NCI-H1930 (cell line): ENCODE measurements around the gene VMAC.

Source experiments
- DNase-seq, 2 experiments: peaks; one replicate each; lab custom pipeline; 2025; lab: John Stamatoyannopoulos, UW

Gene VMAC

GRCh38 chr19:5931251-5931650 is 26.6 kb downstream of the VMAC start:
- no peak for DNase-seq

- DNase-seq = no peak
Measured at GRCh38 chr19:5932146-5932545, 27.5 kb downstream of the VMAC start.

GRCh38 chr19:5932609-5933262 is 28.1 kb downstream of the VMAC start:
- DNase-seq = no peak

DNA sequence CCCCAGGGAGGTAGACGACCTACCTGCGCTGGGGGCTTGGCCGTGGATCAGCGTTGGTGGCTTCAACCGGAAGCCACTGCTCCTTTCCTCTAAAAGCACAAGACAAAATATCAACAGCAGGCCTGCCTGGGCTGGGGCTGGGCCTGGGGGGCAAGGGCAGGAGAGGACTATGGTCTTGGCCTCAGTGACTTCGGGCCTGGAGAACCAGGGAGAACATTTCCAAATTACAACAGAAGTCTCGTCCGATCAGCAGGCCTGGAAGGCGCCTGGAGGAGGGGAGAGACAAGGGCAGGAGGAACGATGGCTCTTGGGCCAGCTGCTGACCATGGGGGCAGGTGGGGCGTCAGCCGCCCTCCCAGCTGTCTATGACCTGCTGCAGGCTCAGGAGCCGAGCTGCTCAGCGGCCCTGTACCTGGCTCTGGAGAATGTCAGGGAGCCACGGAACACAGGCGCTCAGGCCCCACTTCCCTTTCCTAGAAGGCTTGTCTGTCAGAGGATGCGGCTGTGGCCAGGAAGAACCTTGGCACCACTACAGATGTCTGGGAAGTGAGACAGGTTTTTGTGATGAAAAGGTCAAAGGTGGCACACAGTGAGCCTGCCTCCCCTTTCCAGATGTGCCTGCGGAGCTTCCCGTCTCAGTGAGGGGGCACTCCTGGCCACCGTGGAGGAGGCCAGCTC is 28.9 kb downstream of the VMAC start:
- no peak for DNase-seq

- DNase-seq = no peak
Measured at GRCh38 chr19:5934069-5934401, 29.4 kb downstream of the VMAC start.

DNA sequence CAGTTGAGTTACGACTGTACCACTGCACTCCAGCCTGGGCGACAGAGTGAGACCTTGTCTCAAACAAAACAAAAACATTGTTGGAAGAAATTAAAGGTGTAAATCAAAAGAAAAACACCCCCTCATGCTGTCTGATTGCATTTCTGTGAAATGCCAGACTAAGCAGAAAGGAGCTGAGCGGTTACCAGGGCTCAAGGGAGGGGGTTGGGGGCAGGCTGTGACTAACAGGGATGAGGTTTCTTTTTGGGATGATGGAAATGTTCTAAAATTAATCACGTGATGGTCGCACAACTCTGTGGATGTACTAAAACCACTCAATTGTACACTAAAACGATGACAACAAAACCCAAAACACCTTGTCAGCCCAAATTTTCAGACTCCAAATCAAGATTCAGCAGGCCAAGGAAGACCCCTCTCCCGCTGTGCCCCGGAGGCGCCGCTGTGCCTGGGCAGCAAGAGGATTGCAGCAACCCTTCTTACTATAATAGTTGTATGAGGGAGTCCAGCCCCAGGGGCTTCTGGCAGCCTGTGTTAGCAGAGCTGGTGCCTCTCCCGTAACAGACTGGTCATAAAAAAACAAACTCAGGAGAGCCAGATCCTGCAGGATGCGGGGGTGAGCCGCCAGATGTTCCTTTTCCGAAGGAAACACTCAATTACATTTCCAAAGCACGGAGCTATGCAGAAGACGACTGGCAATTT is 30.3 kb downstream of the VMAC start:
- no peak for DNase-seq

- no peak for DNase-seq
Measured at GRCh38 chr19:5935473-5936291, 31.0 kb downstream of the VMAC start.

DNA sequence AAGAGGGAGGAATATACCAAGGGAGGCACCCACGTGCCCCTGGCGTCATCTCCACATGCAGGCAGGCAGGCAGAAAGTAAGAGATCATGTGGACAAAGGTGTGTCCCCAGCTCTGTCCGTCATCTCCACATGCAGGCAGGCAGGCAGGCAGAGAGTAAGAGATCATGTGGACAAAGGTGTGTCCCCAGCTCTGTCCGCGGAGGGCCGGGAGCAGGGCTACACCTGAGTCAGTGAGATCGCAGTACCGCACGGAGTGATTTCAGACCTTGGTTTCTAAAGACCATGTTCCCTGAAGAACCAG is 31.6 kb downstream of the VMAC start:
- no peak for DNase-seq

DNA sequence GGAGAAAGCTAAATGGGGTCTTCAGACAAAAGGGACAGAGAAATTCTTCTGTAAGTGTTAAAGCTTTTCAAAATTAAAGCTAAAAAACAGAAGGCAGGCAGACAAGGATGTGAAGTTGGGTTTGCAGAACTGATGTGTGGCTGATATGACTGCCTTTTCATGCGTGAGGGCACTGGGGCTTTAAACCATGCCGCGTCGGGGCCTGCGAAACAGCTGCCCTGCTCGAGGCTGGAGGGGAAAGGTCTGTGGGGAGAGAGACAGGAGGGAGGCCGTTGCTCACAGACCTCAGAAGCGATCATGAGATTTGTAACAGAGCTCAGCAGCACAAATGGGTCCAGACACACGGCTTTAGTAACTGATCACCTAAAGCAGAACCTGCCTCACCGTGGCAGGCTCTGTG is 32.9 kb downstream of the VMAC start:
- no peak for DNase-seq

DNA sequence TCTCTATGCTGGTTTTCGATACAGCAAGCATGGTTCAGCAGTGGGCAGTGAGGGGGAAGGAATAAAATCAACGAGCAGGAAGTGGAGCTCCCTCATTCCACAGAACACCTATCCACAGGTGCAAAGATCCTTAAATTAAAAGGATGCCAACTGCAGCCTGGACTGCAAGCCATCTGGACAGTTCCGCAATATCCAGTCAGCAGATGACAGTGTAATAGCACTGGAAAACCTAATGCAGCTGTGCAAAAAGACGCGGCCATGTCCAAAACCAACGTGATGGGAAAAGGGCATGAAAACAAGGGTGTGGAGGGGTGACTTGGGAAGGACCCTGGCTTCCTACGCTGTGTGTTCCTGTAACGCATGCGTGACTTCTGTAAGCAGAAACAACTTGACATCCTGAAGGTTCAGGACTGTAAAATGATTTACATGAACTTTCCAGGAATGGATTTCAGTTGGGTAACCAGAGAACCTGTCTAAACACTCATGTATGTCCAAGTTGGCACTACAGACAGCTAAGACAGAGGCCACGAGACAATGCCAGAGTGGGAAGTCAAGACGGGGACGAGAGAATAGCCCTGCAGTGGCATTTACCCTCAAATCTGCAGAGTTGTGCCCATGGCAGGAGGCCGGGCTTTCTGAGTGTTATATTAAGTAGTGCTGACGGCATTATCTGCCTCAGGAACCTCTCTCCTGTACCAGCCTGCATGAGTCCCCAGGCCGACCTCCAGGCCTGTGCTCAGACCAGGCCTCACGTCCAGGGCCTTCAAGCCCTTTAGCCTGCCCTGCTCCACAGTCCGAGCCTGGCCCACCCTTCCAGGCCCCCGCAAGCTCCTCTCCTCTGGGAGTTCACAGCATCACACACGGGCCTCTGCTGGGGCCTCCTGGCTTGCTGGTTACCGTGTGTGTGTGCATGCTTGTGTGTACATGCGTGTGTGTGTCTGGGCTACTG is 35.9 kb downstream of the VMAC start:
- no peak for DNase-seq

- DNase-seq = no peak
Measured at GRCh38 chr19:5941673-5942072, 37.0 kb downstream of the VMAC start.

DNA sequence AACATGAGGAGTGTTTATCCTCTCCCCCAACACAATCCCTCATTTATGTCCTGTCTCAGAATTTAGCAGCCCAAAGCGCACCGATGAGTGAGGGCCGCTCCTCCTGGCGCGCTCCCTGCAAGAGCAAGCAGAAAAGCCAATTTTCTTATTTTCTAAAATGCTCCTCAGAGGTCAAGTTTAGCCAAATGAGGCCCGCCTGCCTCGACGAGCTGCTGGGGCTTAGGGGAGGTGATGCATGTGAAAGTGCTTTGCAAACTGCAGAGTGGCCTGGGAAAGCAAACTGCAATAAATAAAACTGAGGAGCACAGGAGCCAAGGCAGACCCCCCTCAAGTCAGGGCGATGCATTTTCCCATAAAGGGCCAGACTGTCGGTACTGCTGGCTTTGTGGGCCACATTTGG is 38.4 kb downstream of the VMAC start:
- no peak for DNase-seq

DNA sequence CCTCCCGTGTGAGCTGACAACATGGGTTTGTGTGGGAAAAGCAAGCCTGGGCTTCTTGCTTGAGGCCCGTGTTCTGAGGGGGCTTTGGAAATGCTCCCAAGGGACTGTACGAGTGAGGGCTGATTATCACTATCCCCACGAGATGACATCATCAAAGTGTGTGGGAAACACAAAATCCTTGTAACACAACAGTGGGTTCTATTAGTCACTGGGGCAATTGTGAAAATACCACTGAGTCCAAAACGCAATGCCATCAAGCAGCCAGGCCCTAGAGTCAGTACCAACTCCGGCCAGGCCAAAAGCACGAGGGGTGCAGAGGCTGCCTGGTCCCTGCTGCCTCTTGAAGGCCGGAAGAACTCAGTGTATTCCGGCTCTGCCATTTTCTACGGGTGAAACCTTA is 39.0 kb downstream of the VMAC start:
- no peak for DNase-seq

DNA sequence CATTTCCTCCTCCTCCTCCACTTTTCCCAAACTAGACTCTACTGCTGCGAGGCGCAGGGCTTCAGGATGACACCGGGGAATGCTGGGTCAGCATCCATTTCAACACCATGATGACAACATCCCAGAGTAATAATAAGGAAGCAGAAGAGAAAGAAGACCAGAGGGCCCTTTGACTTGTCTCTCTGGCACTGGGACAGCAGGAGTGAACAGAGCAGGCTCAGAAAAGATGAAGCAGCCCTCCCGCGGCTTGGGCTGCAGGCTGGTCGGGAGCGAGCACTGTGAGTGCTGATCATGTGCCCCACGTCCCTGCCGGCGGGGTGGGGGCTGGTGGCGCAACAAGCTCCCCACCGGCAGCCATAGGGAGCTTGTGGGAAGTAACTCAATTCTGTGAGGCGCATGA is 42.8 kb downstream of the VMAC start:
- DNase-seq = no peak

GRCh38 chr19:5948752-5949564 is 44.3 kb downstream of the VMAC start:
- DNase-seq = no peak

GRCh38 chr19:5949792-5950305 is 45.2 kb downstream of the VMAC start:
- DNase-seq = no peak

DNA sequence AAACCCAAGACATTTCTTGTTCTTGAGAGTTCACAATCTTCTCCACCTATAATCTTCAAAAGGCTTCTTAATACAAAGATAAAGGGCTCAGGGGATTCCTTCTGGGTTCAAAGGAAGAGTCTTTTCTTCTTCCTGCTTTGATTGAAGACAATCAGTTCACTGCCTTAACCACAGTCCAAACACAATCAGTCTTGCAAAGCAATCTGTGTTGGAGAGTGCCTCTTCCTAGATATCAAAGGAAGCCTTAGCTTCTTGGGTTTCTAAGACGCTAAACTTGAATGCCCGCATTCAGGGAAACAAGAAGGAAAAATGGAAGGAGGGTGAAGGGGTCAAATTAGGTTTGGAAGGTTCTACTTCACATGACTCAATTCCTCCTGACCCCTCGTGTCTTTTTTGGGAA is 46.1 kb downstream of the VMAC start:
- DNase-seq = no peak

GRCh38 chr19:5951338-5951861 is 46.7 kb downstream of the VMAC start:
- DNase-seq = no peak

- no peak for DNase-seq
Measured at GRCh38 chr19:5952193-5953029, 47.7 kb downstream of the VMAC start.
